Stimulated activated CD4-positive, alpha-beta T cell treated with anti-CD3 and anti-CD28 coated beads, Interleukin-4, amount 100 ng/mL, for 48 hours (primary cell): ENCODE results near the gene PTPN6.

Experiments used
- DNase-seq, 2 donors: peaks; one replicate each; pipeline ENCODE4 v3.0.0-alpha.2; 2020; ENCODE audit warnings: low read depth in 2 of 2

PTPN6 gene

DNA sequence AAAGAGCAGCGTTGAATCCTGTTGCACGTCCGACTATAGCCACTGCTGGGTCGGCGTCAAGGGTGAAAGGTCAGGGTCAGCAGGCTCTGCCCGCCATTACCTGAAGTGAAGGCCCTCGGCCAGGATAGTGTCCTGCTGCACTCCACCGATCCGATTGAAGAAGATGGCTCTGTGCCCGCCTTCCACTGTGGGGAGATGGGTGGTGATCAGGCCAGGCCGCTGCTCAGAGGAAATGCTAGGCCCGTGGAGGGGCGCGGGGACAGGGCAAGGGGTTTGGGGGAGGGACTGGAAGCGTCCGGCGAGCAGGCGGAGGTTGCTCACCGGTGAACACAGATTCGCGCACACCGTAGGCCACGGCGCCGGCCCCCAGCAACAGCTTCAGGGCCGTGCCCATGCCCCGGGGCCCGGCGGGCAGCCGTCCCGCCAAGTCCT lies 19.0 kb downstream of the PTPN6 start:
- DNase-seq: no peak

GRCh38 chr12:6974180-6974579 lies 23.0 kb downstream of the PTPN6 start:
- no peak for DNase-seq

DNA sequence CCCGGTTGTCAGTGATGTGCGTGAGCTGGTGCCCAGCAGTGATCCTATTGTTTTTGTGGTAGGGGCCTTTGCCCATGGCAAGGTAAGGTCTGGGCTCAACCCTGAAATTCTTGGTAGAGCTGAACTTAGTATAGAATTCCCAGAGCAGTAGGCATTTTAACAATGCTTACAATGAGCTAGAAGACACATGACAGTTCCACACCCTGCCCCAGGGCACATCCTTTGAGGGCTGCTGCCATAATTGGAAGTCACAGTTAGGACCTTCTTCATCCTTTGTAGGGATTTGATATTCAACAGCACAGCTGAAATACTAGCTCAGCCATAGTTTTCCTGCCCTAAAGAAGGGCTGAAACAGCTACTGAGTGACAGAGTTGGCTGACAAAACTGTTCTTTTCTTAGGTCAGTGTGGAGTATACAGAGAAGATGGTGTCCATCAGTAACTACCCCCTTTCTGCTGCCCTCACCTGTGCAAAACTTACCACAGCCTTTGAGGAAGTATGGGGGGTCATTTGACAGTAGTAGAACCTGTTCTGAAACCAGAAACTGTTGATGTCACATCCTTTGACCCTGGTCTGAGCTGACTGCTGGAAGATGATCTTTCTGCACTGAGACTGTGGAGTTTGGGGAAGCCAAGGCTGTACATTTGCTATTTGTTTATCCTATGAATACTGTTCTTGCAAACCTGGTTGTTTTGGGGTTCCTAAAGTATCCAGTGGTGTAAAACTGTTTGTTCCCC lies 24.3 kb downstream of the PTPN6 start:
- DNase-seq: no peak

- no peak for DNase-seq
Measured at GRCh38 chr12:6977653-6978052, 26.5 kb downstream of the PTPN6 start.

DNA sequence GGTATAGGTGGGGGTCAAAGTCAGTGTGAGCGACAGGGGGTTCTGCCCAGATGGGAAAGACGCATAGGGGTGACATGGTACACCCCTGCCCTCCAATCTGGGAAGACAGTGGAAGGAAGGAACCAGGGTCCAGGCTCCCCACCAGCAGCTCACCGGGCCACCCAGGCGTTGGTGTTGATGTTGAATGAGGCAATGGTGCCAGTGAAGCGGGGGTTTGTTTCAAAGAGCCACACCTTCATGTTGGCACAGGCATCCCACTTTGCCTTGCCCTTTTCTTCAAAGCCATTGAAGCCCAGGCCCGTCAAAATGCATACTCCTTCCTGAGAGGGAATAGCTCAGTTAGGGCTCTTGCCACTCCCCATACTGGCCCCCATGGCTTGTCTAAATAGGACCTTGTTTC lies 27.0 kb downstream of the PTPN6 start:
- DNase-seq: no peak

DNA sequence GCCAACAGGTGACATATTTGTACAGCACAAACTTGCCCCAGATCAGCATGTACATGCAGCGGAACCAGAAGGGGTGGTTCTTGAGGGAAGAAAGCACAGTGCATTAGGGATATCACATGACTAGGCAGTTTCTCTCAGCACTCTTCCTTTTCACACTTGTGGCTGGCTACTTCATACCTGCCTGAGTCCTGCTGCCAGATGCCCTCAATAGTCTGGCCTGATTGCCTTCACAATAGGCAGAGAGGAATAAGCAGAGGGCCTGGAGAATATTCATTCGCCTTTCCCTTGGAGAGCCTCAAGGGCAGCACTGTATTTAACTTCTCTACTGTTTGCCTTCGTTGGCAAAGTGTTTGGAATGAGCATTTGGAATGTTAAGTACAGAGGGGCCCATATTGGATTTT lies 27.5 kb downstream of the PTPN6 start:
- DNase-seq: no peak

- no peak for DNase-seq
Measured at GRCh38 chr12:6979021-6979420, 27.9 kb downstream of the PTPN6 start.

DNA sequence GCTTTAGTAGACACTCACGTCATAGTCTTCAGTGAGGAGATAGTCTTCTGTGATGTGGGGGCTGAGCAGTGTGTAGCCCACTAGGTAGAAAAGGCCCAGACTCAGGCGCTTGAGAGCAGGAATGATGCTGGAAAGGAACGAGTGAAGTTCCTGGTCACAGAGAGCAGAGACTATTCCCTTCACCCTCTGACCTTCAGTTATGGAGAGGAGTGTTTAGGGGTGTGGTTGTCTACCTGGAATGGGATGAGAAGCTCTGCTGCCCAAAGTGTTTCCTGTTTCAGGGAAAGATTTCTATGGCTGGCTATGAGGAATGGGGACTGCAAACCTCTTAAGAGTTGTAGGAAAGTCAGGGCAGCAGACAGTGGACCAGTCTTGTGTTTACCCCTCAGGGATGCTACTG lies 28.3 kb downstream of the PTPN6 start:
- no peak for DNase-seq

DNA sequence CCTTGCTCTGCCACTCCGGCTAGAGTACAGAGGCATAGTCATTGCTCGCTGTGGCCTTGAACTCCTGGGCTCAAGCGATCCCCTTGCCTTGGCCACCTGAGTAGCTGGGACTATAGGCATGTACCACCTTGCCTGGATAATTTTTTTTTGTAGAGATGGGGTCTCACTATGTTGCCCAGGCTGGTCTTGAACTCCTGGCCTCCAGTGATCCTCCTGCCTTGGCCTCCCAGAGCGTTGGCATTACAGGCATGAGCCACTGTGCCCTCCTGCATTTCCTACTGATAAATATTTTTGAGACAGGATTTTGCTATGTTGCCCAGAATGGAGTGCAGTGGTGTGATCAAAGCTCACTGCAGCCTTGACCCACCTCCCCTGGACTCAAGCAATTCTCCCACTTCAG lies 28.9 kb downstream of the PTPN6 start:
- no peak for DNase-seq

- DNase-seq: no peak
Measured at GRCh38 chr12:6980740-6981139, 29.6 kb downstream of the PTPN6 start.

- DNase-seq: no peak
Measured at GRCh38 chr12:6981152-6982052, 30.2 kb downstream of the PTPN6 start.

DNA sequence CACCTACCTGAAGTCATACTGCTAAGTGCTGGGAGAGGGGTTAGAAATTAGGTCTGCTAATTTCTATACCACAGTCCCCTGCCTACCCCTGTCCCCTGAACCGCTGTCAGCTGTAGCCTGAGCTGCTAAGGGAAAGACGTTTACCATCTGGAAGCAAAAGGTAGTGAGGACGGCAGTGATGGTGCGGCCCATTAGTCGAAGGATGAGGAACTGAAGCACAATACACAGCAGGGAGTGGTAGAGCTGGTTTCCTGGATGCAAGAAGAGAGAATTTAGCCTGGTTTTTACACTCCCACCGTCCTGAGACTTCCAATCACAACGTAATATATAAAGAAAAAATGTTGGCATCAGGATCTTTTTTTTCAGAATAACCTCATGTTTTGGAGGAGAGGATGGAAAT lies 31.4 kb downstream of the PTPN6 start:
- no peak for DNase-seq

DNA sequence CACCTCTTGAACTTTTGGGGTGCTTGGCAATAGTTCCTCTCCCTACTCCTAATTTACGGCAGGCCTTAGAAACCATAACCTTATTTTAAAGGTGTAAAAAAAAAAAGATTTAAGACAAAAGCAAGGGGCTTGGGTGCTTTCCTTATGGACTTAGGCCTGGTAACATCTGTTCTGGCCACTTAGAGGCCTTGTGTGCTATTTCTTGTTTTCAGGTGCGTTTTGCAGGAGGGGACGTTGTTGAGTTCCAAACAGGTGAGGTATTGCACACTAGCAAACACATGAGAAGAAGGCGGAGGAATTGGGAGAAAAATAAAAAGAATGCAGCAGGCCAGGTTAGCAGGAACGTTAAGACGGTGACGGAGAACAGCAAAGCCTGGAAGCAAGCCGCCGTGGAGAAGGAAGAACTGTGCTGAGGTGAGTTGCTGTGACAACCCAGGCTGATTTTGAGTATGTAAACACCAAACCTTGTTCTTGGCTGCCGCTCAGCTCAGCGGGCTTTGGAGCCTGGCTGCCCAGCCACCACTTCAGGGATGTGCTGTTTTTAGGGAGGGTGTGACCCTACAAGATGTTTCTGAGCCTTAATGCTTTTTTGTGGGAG lies 36.9 kb downstream of the PTPN6 start:
- DNase-seq: no peak

- no peak for DNase-seq
Measured at GRCh38 chr12:6996040-6996441, 44.9 kb downstream of the PTPN6 start.

DNA sequence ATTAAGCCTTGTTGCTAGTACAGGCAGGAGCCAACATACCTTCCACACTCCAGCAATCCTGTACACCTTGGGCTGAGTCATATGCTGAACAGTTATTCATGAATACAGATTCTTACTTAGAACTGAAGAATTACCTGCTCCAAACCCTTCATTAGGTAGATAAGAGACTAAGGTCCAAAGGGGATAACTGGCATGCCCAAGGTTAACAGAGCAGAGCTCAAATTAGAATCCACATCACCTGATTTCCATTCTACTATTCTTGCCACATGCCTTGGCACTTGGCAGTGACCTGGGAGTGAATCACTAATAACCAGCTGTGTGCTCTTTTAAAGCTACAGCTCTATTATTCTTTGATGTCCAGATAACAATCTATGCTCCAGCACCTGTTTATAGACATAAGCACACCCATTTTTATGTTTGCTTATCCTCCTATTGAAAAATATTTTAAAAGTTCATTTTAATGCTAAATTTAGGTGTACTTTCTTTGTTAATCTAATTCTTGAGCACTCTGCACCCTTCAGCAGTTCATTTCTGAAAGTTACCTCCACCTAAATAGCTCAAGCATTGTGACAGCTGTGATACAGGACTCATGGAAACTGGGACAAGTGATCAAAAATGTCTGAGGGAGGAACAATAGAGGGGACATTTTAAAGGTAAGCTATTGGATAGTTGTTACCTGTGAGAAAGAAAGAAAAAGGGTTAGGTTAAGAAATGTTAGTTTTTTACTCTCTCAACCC lies 47.7 kb downstream of the PTPN6 start:
- DNase-seq: no peak

DNA sequence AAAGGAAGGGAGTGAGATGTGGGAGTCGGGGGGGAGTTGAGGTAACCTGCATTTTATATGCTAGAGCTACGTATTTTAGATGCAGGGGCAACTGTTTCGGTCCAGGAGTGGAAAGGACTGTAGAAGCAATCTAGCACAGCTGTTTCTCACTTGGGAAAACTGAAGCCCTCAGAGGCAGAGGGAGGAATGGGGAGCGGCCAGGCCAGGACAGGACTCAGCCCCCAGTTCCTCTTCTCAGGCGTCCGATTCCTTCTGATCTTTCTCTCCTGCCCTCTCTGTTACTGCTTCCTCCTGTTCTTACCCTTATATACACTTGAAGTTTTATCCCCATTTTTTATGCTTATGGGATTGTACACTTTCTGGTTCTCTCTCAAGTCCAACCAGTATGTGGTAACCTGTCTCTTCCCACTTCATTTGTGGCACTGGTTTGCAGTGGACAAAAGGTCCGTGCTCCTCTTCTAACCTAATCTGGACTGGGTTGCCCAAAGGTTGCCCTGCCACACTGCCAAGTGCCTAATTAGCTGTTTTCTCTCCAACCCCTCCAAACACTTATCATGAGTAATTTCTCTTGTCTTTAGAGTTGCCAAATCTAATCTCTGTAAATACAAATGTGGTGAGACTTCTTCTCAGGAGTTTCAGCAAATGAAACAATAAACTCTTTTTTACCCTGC lies 50.9 kb downstream of the PTPN6 start:
- DNase-seq: no peak

DNA sequence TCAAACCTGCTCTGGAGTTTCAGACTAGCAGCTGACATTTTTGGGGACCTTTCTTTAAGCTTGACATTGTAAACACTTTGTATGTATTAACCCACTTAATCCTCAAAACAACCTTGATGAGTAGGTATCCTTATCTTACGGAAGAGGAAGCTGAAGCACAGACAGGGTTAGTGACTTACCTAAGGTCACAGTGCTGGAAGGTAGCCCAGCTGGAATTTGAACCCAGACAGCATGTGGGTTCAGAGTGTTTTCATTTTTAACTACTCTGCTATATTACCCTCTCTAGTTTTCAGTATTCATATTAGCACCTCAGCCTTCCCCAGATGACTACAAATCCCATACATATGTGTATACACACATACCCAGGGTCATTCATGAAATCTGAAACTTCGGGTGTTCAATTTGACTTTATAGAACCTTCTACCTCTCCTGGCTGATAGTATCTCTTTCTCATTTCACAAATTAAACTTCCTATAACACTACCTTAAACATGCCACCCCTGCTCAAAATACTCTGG lies 53.2 kb downstream of the PTPN6 start:
- DNase-seq: no peak

GRCh38 chr12:7004840-7005239 lies 53.7 kb downstream of the PTPN6 start:
- DNase-seq: no peak

GRCh38 chr12:7005311-7005710 lies 54.2 kb downstream of the PTPN6 start:
- DNase-seq: no peak

GRCh38 chr12:7006639-7007038 lies 55.5 kb downstream of the PTPN6 start:
- DNase-seq: no peak

DNA sequence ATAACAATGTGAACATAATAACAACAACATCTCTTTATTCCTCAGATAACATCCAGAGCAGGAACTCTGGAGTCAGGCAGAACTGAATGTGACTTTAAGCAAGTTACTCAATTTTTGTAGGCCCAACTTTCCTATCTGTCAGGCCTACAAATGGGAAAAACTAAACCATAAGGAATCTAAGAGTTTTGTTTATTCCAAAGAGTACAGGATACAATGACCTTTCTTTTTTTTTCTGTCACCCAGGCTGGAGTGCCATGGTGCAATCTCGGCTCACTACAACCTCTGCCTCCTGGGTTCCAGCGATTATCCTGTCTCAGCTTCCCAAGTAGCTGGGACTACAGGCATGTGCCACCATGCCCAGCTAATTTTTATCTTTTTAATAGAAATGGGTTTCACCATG lies 57.7 kb downstream of the PTPN6 start:
- DNase-seq: no peak
